SK-N-SH (cell line): ENCODE measurements around the gene MACO1. TPM values are rescaled to one million over a fixed set of nuclear protein-coding genes. Genes with fewer than 3 reads are reported as not detected.

Experiments used
- CTCF ChIA-PET: fragments of 300-600, 350-600 bp; formaldehyde crosslinking; extraction: SDS; loops from one replicate; lab custom pipeline; 2021; lab: Yijun Ruan, JAX
- POLR2A ChIA-PET: fragments of 350-600 bp; sonication (Branson Sonifier 250); formaldehyde crosslinking; extraction: SDS; loops from one replicate; lab custom pipeline; 2020; ENCODE audit warnings: antibody characterized with exemption, inconsistent platforms; lab: Yijun Ruan, JAX
- DNase-seq: peaks from one replicate; pipeline ENCODE4 v3.0.0; 2012
- H2AFZ ChIP-seq: fragments of 200-600 bp; sonication (generic); 2 replicates; pipeline ENCODE4 v1.8.1; 2016; ENCODE audit warnings: antibody characterized with exemption, mild to moderate bottlenecking, low read depth
- H3F3A ChIP-seq: fragments of 200-600 bp; sonication (generic); replicated peaks from 2 replicates; pipeline ENCODE3; 2016; ENCODE audit warnings: antibody characterized with exemption, mild to moderate bottlenecking; ENCODE audit not compliant: insufficient read depth
- H3K27ac ChIP-seq, 2 experiments: fragments of 200-500 bp in 1 of 2; fragments of 200-600 bp in 1 of 2; sonication (Bioruptor generic) in 1 of 2; sonication (generic), shearing (Covaris generic) in 1 of 2; 2 replicates each; pipeline versions ENCODE4 v1.5.1 to v1.6.1; 2014 to 2016; ENCODE audit warnings: low read depth in 2 of 2, inconsistent platforms in 1 of 2, low read length in 1 of 2, mild to moderate bottlenecking in 1 of 2, mixed read lengths in 1 of 2
- H3K27me3 ChIP-seq: fragments of 200-600 bp; sonication (generic), shearing (Covaris generic); 2 replicates; pipeline ENCODE4 v1.6.1; 2016; ENCODE audit warnings: mixed run types; ENCODE audit not compliant: insufficient read depth
- H3K36me3 ChIP-seq, 2 experiments: fragments of 200-500 bp in 1 of 2; fragments of 200-600 bp in 1 of 2; sonication (Bioruptor generic) in 1 of 2; sonication (generic) in 1 of 2; replicated peaks in 1 of 2; 2 replicates each; pipeline versions ENCODE3 to v1.5.1; 2014 to 2016; ENCODE audit warnings: low read length in 1 of 2, mild to moderate bottlenecking in 1 of 2; ENCODE audit not compliant: insufficient read depth in 2 of 2, control insufficient read depth in 1 of 2
- H3K4me1 ChIP-seq, 2 experiments: fragments of 200-500 bp in 1 of 2; fragments of 200-600 bp in 1 of 2; sonication (Bioruptor generic) in 1 of 2; sonication (generic), shearing (Covaris generic) in 1 of 2; 2 replicates each; pipeline versions ENCODE4 v1.5.1 to v1.6.1; 2014 to 2016; ENCODE audit warnings: low read depth in 1 of 2, low read length in 1 of 2, mixed run types in 1 of 2; ENCODE audit not compliant: insufficient read depth in 2 of 2, control insufficient read depth in 1 of 2
- H3K4me2 ChIP-seq: fragments of 200-600 bp; sonication (generic), shearing (Covaris generic); 2 replicates; pipeline ENCODE4 v1.6.1; 2017; ENCODE audit warnings: mixed run types
- H3K4me3 ChIP-seq, 2 experiments: fragments of 200-500 bp in 1 of 2; fragments of 200-600 bp in 1 of 2; sonication (Bioruptor generic) in 1 of 2; sonication (generic), shearing (Covaris generic) in 1 of 2; 2 replicates each; pipeline versions ENCODE4 v1.5.1 to v1.8.1; 2014 to 2016; ENCODE audit warnings: low read depth in 2 of 2, inconsistent platforms in 1 of 2, low read length in 1 of 2, mild to moderate bottlenecking in 1 of 2, mixed read lengths in 1 of 2, moderate library complexity in 1 of 2
- H3K79me2 ChIP-seq: fragments of 200-600 bp; sonication (generic); 2 replicates; pipeline ENCODE4 v1.8.1; 2017; ENCODE audit warnings: mild to moderate bottlenecking; ENCODE audit not compliant: insufficient read depth
- H3K9ac ChIP-seq: fragments of 200-600 bp; sonication (generic); 2 replicates; pipeline ENCODE4 v1.6.1; 2017; ENCODE audit warnings: mixed run types
- H3K9me2 ChIP-seq: fragments of 200-600 bp; sonication (generic); 2 replicates; pipeline ENCODE4 v1.6.1; 2017; ENCODE audit warnings: mixed run types
- H3K9me3 ChIP-seq: fragments of 200-600 bp; sonication (generic); 2 replicates; pipeline ENCODE4 v1.6.1; 2017; ENCODE audit warnings: mixed run types, mild to moderate bottlenecking, moderate library complexity
- H4K20me1 ChIP-seq: fragments of 200-600 bp; sonication (generic); 2 replicates; pipeline ENCODE4 v1.6.1; 2017; ENCODE audit warnings: mild to moderate bottlenecking, mixed run types; ENCODE audit not compliant: insufficient read depth
- CHD2 ChIP-seq: fragments of 150-350 bp; IDR thresholded peaks from 2 replicates; pipeline ENCODE4 v1.6.1; 2018; ENCODE audit warnings: low read length; ENCODE audit not compliant: partially characterized antibody
- CTCF ChIP-seq: fragments of 200-600 bp; sonication (generic); IDR thresholded peaks from 2 replicates; pipeline ENCODE4 v1.6.1; 2017; ENCODE audit warnings: antibody characterized with exemption, mild to moderate bottlenecking, moderate library complexity
- ELF1 ChIP-seq: IDR thresholded peaks from 2 replicates; pipeline ENCODE4 v1.4.0; 2012
- EP300 ChIP-seq, 2 experiments: IDR thresholded peaks; 2 replicates each; pipeline versions ENCODE4 v1.4.0 to v1.6.1; 2012; ENCODE audit warnings: borderline replicate concordance in 1 of 2, low read depth in 1 of 2, low read length in 1 of 2
- EZH2phosphoT487 ChIP-seq: fragments of 200-600 bp; sonication (generic); IDR thresholded peaks from 2 replicates; pipeline ENCODE4 v1.6.1; 2017; ENCODE audit warnings: low read depth, mixed run types, mild to moderate bottlenecking, antibody characterized with exemption, moderate library complexity, borderline replicate concordance
- FOSL2 ChIP-seq: IDR thresholded peaks from 2 replicates; pipeline ENCODE4 v1.4.0; 2012; ENCODE audit warnings: low read depth, mild to moderate bottlenecking, moderate library complexity, borderline replicate concordance
- FOXM1 ChIP-seq: IDR thresholded peaks from 2 replicates; pipeline ENCODE4 v1.4.0; 2012; ENCODE audit warnings: low read depth, mild to moderate bottlenecking
- GABPA ChIP-seq: IDR thresholded peaks from 2 replicates; pipeline ENCODE4 v1.4.0; 2012; ENCODE audit warnings: low read depth, mild to moderate bottlenecking
- NRF1 ChIP-seq: IDR thresholded peaks from 2 replicates; pipeline ENCODE4 v1.6.1; 2012; ENCODE audit warnings: low read depth, mild to moderate bottlenecking, low read length
- RAD21 ChIP-seq: IDR thresholded peaks from 2 replicates; pipeline ENCODE4 v1.6.1; 2012; ENCODE audit warnings: mild to moderate bottlenecking, low read length
- REST ChIP-seq: IDR thresholded peaks from 2 replicates; pipeline ENCODE4 v1.6.1; 2012; ENCODE audit warnings: mild to moderate bottlenecking, low read depth, low read length, moderate library complexity
- RFX5 ChIP-seq: IDR thresholded peaks from 2 replicates; pipeline ENCODE4 v1.6.1; 2012; ENCODE audit warnings: mild to moderate bottlenecking, improper control_type of control experiment, low read length
- RXRA ChIP-seq: IDR thresholded peaks from 2 replicates; pipeline ENCODE4 v1.4.0; 2012; ENCODE audit warnings: low read depth, mild to moderate bottlenecking, borderline replicate concordance
- SMC3 ChIP-seq: IDR thresholded peaks from 2 replicates; pipeline ENCODE4 v1.6.1; 2012; ENCODE audit warnings: low read depth, low read length, improper control_type of control experiment
- USF1 ChIP-seq: IDR thresholded peaks from 2 replicates; pipeline ENCODE4 v1.4.0; 2012; ENCODE audit warnings: low read depth, borderline replicate concordance
- WGBS: methylation state at CpG from one replicate; pipeline ENCODE4 v1.1.6; 2017; ENCODE audit warnings: low lambda C conversion rate; 5-methylcytosine and 5-hydroxymethylcytosine counted together
- polyA plus RNA-seq, 3 experiments: library from polyadenylated mRNA; depleted of rRNA; stranded (reverse); fragments of >200 nt; gene quantifications; 2 replicates each; pipeline ENCODE4 v1.2.3, GENCODE V29; 2012

MACO1 gene
- polyA plus RNA-seq, 1 of the 3 experiments (the other 2 are of a cell fraction) = 6.9 TPM

- H2AFZ ChIP-seq = no peak overlapping the region
- no peak for DNase-seq
- no peak overlapping the region for H3K27ac ChIP-seq
- no peaks in the 10 kb centered on the region for H3K9me2 ChIP-seq
- WGBS = 64% methylated on average over 6 of the region's 6 CpGs
- H3F3A ChIP-seq = no peaks in the 10 kb centered on the region
- no peaks in the 10 kb centered on the region for H4K20me1 ChIP-seq
- no peak overlapping the region for H3K4me2 ChIP-seq
- H3K27me3 ChIP-seq = no peaks in the 10 kb centered on the region
- no peak overlapping the region for H3K4me3 ChIP-seq
- no peaks in the 10 kb centered on the region for H3K36me3 ChIP-seq
- no peaks in the 10 kb centered on the region for H3K79me2 ChIP-seq
- H3K9me3 ChIP-seq = no peaks in the 10 kb centered on the region
- no peaks in the 10 kb centered on the region for H3K4me1 ChIP-seq
- ChIA-PET POLR2A (no interaction called here), CTCF (no interaction called here)
- no peak for TF ChIP-seq ELF1
- TF ChIP-seq CHD2 = no peak
- no peak for TF ChIP-seq NRF1
- TF ChIP-seq RAD21 = no peak
- no peak for TF ChIP-seq FOSL2
- no peak for TF ChIP-seq FOXM1
- no peak for TF ChIP-seq RFX5
- no peak for TF ChIP-seq CTCF
- TF ChIP-seq USF1 = no peak
- no peak for TF ChIP-seq EP300 (IDR thresholded peaks at IDR 0.05; ENCODE audit: borderline replicate concordance in 1 of 2, low read depth in 1 of 2, low read length in 1 of 2)
- no peak overlapping the region for H3K9ac ChIP-seq
Observed at GRCh38 chr1:25515033-25515432, 84.3 kb downstream of the MACO1 start.

GRCh38 chr1:25516686-25517085 is 86.0 kb downstream of the MACO1 start:
- Histone ChIP-seq H3K4me3 (no peak overlapping the region), H3K9me3 (no peaks in the 10 kb centered on the region), H3K4me2 (no peak overlapping the region), H2AFZ (no peak overlapping the region), H3K4me1 (no peaks in the 10 kb centered on the region), H4K20me1 (no peaks in the 10 kb centered on the region), H3K27me3 (no peaks in the 10 kb centered on the region), H3K9ac (no peak overlapping the region), H3K36me3 (no peaks in the 10 kb centered on the region), H3K27ac (no peak overlapping the region), H3K79me2 (no peaks in the 10 kb centered on the region), H3K9me2 (no peaks in the 10 kb centered on the region), H3F3A (no peaks in the 10 kb centered on the region)
- TF ChIP-seq REST (no peak), NRF1 (no peak), GABPA (no peak), USF1 (no peak), RXRA (no peak), SMC3 (no peak), EZH2phosphoT487 (no peak)
- no peak for DNase-seq
- CTCF ChIA-PET = interaction anchor here (1.0 to 1.5 kb wide), 2 partner anchors 74 to 102 kb away, joined by 3 to 5 read pairs; no protein-coding TSS in a partner anchor
- POLR2A ChIA-PET = interaction anchor here (0.6 kb wide), 1 partner anchor 378 kb away, joined by 3 read pairs; no protein-coding TSS in a partner anchor
- WGBS = 47% methylated on average over 3 of the region's 3 CpGs
